WERI-Rb-1 (cell line): ENCODE measurements around the gene NKPD1.
A peak's percentile ranks its signal among the peaks of the same experiment; 100 is the strongest.
"Not testable (repeated sequence)": the region's sequence is repeated elsewhere in the genome, so short reads cannot be mapped to it uniquely, and the experiment has no call there.

ENCODE experiments used
- DNase-seq: peaks from one replicate; pipeline ENCODE4 v3.0.0-alpha.2; 2020
- H3K27ac ChIP-seq: fragments of 250-450 bp; sonication (Bioruptor Pico); 2 replicates; pipeline ENCODE4 v1.5.1; 2020; ENCODE audit warnings: mild to moderate bottlenecking, moderate library complexity
- H3K27me3 ChIP-seq: fragments of 250-450 bp; sonication (Bioruptor Pico); 2 replicates; pipeline ENCODE4 v1.5.1; 2021; ENCODE audit warnings: mild to moderate bottlenecking, low read depth, moderate library complexity; ENCODE audit not compliant: insufficient read depth, severe bottlenecking
- H3K36me3 ChIP-seq: fragments of 250-450 bp; sonication (Bioruptor Pico); 2 replicates; pipeline ENCODE4 v1.5.1; 2020; ENCODE audit warnings: mild to moderate bottlenecking, moderate library complexity
- H3K4me3 ChIP-seq: 2 replicates; pipeline ENCODE4 v1.5.1; 2011; ENCODE audit warnings: low read depth, mild to moderate bottlenecking, control low read depth, low read length
- H3K9me3 ChIP-seq: fragments of 250-450 bp; sonication (Bioruptor Pico); 2 replicates; pipeline ENCODE4 v1.5.1; 2021; ENCODE audit warnings: mild to moderate bottlenecking, moderate library complexity; ENCODE audit not compliant: severe bottlenecking
- CTCF ChIP-seq: IDR thresholded peaks from 2 replicates; pipeline ENCODE4 v1.5.1; 2011; ENCODE audit warnings: low read depth, mild to moderate bottlenecking, control low read depth, inconsistent platforms, low read length

Gene NKPD1

GRCh38 chr19:45119582-45119981, 41.2 kb downstream of the NKPD1 start:
- no peak for DNase-seq
- TF ChIP-seq CTCF, result no peak
- Histone ChIP-seq H3K36me3 (no peaks in the 10 kb centered on the region; the same call in none of the 2 replicates), H3K4me3 (no peak overlapping the region), H3K27me3 (no peaks in the 10 kb centered on the region), H3K27ac (no peak overlapping the region), H3K9me3 (no peaks in the 10 kb centered on the region)

GRCh38 chr19:45118591-45119355, 42.0 kb downstream of the NKPD1 start:
- not testable (repeated sequence) for H3K9me3 ChIP-seq, H3K27ac ChIP-seq, DNase-seq, H3K4me3 ChIP-seq, H3K36me3 ChIP-seq, H3K27me3 ChIP-seq

- Histone ChIP-seq H3K27ac (peak overlapping the region; percentile 45; the same call in 1 of the 2 replicates), H3K4me3 (no peak overlapping the region), H3K27me3 (no peaks in the 10 kb centered on the region), H3K36me3 (no peaks in the 10 kb centered on the region; the same call in none of the 2 replicates), H3K9me3 (no peaks in the 10 kb centered on the region)
- no peak for DNase-seq
- TF ChIP-seq CTCF, result no peak
These were observed 42.7 kb downstream of the NKPD1 start for GRCh38 chr19:45118106-45118505.

GRCh38 chr19:45117671-45118070, 43.1 kb downstream of the NKPD1 start:
- Histone ChIP-seq H3K27ac (peak overlapping the region; percentile 45; the same call in 1 of the 2 replicates), H3K4me3 (no peak overlapping the region), H3K27me3 (no peaks in the 10 kb centered on the region), H3K9me3 (no peaks in the 10 kb centered on the region), H3K36me3 (no peaks in the 10 kb centered on the region; the same call in none of the 2 replicates)
- no peak for TF ChIP-seq CTCF
- DNase-seq, result no peak

- no peak for TF ChIP-seq CTCF
- Histone ChIP-seq H3K36me3 (no peaks in the 10 kb centered on the region; the same call in none of the 2 replicates), H3K9me3 (no peaks in the 10 kb centered on the region), H3K4me3 (no peak overlapping the region), H3K27ac (peak overlapping the region; percentile 45; the same call in 1 of the 2 replicates), H3K27me3 (no peaks in the 10 kb centered on the region)
- DNase-seq, result peak; percentile 78
These were observed 43.6 kb downstream of the NKPD1 start for GRCh38 chr19:45117167-45117594.

- DNase-seq, result no peak
- Histone ChIP-seq H3K36me3 (no peaks in the 10 kb centered on the region; the same call in none of the 2 replicates), H3K27ac (no peak overlapping the region), H3K9me3 (no peaks in the 10 kb centered on the region), H3K4me3 (no peak overlapping the region), H3K27me3 (no peaks in the 10 kb centered on the region)
- no peak for TF ChIP-seq CTCF
These were observed 44.8 kb downstream of the NKPD1 start for GRCh38 chr19:45115809-45116615.
